ENCODE measurements around the gene ANGPTL7. TPM values are rescaled to one million over a fixed set of nuclear protein-coding genes. Genes with fewer than 3 reads are reported as not detected.
"Not testable (repeated sequence)": the region's sequence is repeated elsewhere in the genome, so short reads cannot be mapped to it uniquely, and the experiment has no call there.

ANGPTL7 gene
- polyA plus RNA-seq, 1 donor, result 0.21 TPM

- no peaks in the 10 kb centered on the region for H3K27me3 ChIP-seq (ENCODE audit: control insufficient read depth, insufficient read depth, low read length)
- no peak overlapping the region for H3K4me3 ChIP-seq (ENCODE audit: low read length)
- 71% methylated on average over 1 of the region's 9 CpGs for WGBS (ENCODE audit: insufficient coverage, low lambda C conversion rate)
- no peaks in the 10 kb centered on the region for H3K9me3 ChIP-seq (ENCODE audit: control insufficient read depth, low read depth, low read length)
- no peak for DNase-seq
- H3K4me1 ChIP-seq (ENCODE audit: control insufficient read depth, insufficient read depth, low read length), result no peaks in the 10 kb centered on the region
- H3K36me3 ChIP-seq (ENCODE audit: control insufficient read depth, insufficient read depth, low read length), result peaks cover 34% of the 10 kb centered on the region
- no peak overlapping the region for H3K27ac ChIP-seq (ENCODE audit: low read length)
Measured at GRCh38 chr1:11151826-11152612, 37.1 kb upstream of the ANGPTL7 start.

- peaks cover 36% of the 10 kb centered on the region for H3K36me3 ChIP-seq (ENCODE audit: control insufficient read depth, insufficient read depth, low read length)
- 100% methylated on average over 3 of the region's 9 CpGs for WGBS (ENCODE audit: insufficient coverage, low lambda C conversion rate)
- H3K4me3 ChIP-seq (ENCODE audit: low read length), result no peak overlapping the region
- no peaks in the 10 kb centered on the region for H3K27me3 ChIP-seq (ENCODE audit: control insufficient read depth, insufficient read depth, low read length)
- DNase-seq, result no peak
- no peak overlapping the region for H3K27ac ChIP-seq (ENCODE audit: low read length)
- no peaks in the 10 kb centered on the region for H3K9me3 ChIP-seq (ENCODE audit: control insufficient read depth, low read depth, low read length)
- no peaks in the 10 kb centered on the region for H3K4me1 ChIP-seq (ENCODE audit: control insufficient read depth, insufficient read depth, low read length)
Measured at GRCh38 chr1:11152755-11153154, 36.4 kb upstream of the ANGPTL7 start.

GRCh38 chr1:11153184-11153583, 36.0 kb upstream of the ANGPTL7 start:
- DNase-seq, result no peak
- H3K36me3 ChIP-seq (ENCODE audit: control insufficient read depth, insufficient read depth, low read length), result peaks cover 32% of the 10 kb centered on the region
- no peaks in the 10 kb centered on the region for H3K9me3 ChIP-seq (ENCODE audit: control insufficient read depth, low read depth, low read length)
- H3K27ac ChIP-seq (ENCODE audit: low read length), result no peak overlapping the region
- H3K4me3 ChIP-seq (ENCODE audit: low read length), result no peak overlapping the region
- WGBS (ENCODE audit: insufficient coverage, low lambda C conversion rate), result 86% methylated on average over 1 of the region's 3 CpGs
- H3K27me3 ChIP-seq (ENCODE audit: control insufficient read depth, insufficient read depth, low read length), result no peaks in the 10 kb centered on the region
- H3K4me1 ChIP-seq (ENCODE audit: control insufficient read depth, insufficient read depth, low read length), result no peaks in the 10 kb centered on the region

- no peaks in the 10 kb centered on the region for H3K9me3 ChIP-seq (ENCODE audit: control insufficient read depth, low read depth, low read length)
- WGBS (ENCODE audit: insufficient coverage, low lambda C conversion rate), result no CpG with 5 or more reads among the region's 3 CpGs
- H3K27me3 ChIP-seq (ENCODE audit: control insufficient read depth, insufficient read depth, low read length), result no peaks in the 10 kb centered on the region
- no peaks in the 10 kb centered on the region for H3K4me1 ChIP-seq (ENCODE audit: control insufficient read depth, insufficient read depth, low read length)
- no peak for DNase-seq
- H3K27ac ChIP-seq (ENCODE audit: low read length), result no peak overlapping the region
- H3K36me3 ChIP-seq (ENCODE audit: control insufficient read depth, insufficient read depth, low read length), result peaks cover 26% of the 10 kb centered on the region
- no peak overlapping the region for H3K4me3 ChIP-seq (ENCODE audit: low read length)
Measured at GRCh38 chr1:11156441-11156840, 32.7 kb upstream of the ANGPTL7 start.

- WGBS (ENCODE audit: insufficient coverage, low lambda C conversion rate), result 100% methylated on average over 1 of the region's 7 CpGs
Measured at GRCh38 chr1:11156963-11157362, 32.2 kb upstream of the ANGPTL7 start.

GRCh38 chr1:11157394-11157793, 31.8 kb upstream of the ANGPTL7 start:
- no peak for DNase-seq
- no peak overlapping the region for H3K27ac ChIP-seq (ENCODE audit: low read length)
- no peak overlapping the region for H3K4me3 ChIP-seq (ENCODE audit: low read length)
- no peaks in the 10 kb centered on the region for H3K27me3 ChIP-seq (ENCODE audit: control insufficient read depth, insufficient read depth, low read length)
- H3K4me1 ChIP-seq (ENCODE audit: control insufficient read depth, insufficient read depth, low read length), result no peaks in the 10 kb centered on the region
- no CpG with 5 or more reads among the region's 8 CpGs for WGBS (ENCODE audit: insufficient coverage, low lambda C conversion rate)
- H3K36me3 ChIP-seq (ENCODE audit: control insufficient read depth, insufficient read depth, low read length), result peaks cover 20% of the 10 kb centered on the region
- no peaks in the 10 kb centered on the region for H3K9me3 ChIP-seq (ENCODE audit: control insufficient read depth, low read depth, low read length)

More at GRCh38 chr1:11156963-11157362, 32.2 kb upstream of the ANGPTL7 start:
- H3K9me3 ChIP-seq (ENCODE audit: control insufficient read depth, low read depth, low read length), result no peaks in the 10 kb centered on the region
- no peaks in the 10 kb centered on the region for H3K4me1 ChIP-seq (ENCODE audit: control insufficient read depth, insufficient read depth, low read length)
- no peak overlapping the region for H3K27ac ChIP-seq (ENCODE audit: low read length)
- no peak overlapping the region for H3K4me3 ChIP-seq (ENCODE audit: low read length)
- DNase-seq, result no peak
- no peaks in the 10 kb centered on the region for H3K27me3 ChIP-seq (ENCODE audit: control insufficient read depth, insufficient read depth, low read length)
- peaks cover 23% of the 10 kb centered on the region for H3K36me3 ChIP-seq (ENCODE audit: control insufficient read depth, insufficient read depth, low read length)

- DNase-seq, result no peak
- Histone ChIP-seq H3K9me3 (ENCODE audit: control insufficient read depth, low read depth, low read length) (no peaks in the 10 kb centered on the region), H3K27me3 (ENCODE audit: control insufficient read depth, insufficient read depth, low read length) (no peaks in the 10 kb centered on the region), H3K27ac (ENCODE audit: low read length) (no peak overlapping the region), H3K4me1 (ENCODE audit: control insufficient read depth, insufficient read depth, low read length) (no peaks in the 10 kb centered on the region), H3K4me3 (ENCODE audit: low read length) (no peak overlapping the region), H3K36me3 (ENCODE audit: control insufficient read depth, insufficient read depth, low read length) (peaks cover 20% of the 10 kb centered on the region)
- WGBS (ENCODE audit: insufficient coverage, low lambda C conversion rate), result no CpG with 5 or more reads among the region's 2 CpGs
Measured at GRCh38 chr1:11157867-11158266, 31.3 kb upstream of the ANGPTL7 start.

GRCh38 chr1:11158291-11158690, 30.9 kb upstream of the ANGPTL7 start:
- Histone ChIP-seq H3K36me3 (ENCODE audit: control insufficient read depth, insufficient read depth, low read length) (peaks cover 20% of the 10 kb centered on the region), H3K9me3 (ENCODE audit: control insufficient read depth, low read depth, low read length) (no peaks in the 10 kb centered on the region), H3K27me3 (ENCODE audit: control insufficient read depth, insufficient read depth, low read length) (no peaks in the 10 kb centered on the region), H3K4me1 (ENCODE audit: control insufficient read depth, insufficient read depth, low read length) (no peaks in the 10 kb centered on the region), H3K4me3 (ENCODE audit: low read length) (no peak overlapping the region), H3K27ac (ENCODE audit: low read length) (no peak overlapping the region)
- DNase-seq, result no peak
- 100% methylated on average over 2 of the region's 3 CpGs for WGBS (ENCODE audit: insufficient coverage, low lambda C conversion rate)

GRCh38 chr1:11158720-11159321, 30.3 kb upstream of the ANGPTL7 start:
- Histone ChIP-seq H3K4me1 (ENCODE audit: control insufficient read depth, insufficient read depth, low read length) (no peaks in the 10 kb centered on the region), H3K4me3 (ENCODE audit: low read length) (no peak overlapping the region), H3K36me3 (ENCODE audit: control insufficient read depth, insufficient read depth, low read length) (peaks cover 20% of the 10 kb centered on the region), H3K27ac (ENCODE audit: low read length) (no peak overlapping the region), H3K27me3 (ENCODE audit: control insufficient read depth, insufficient read depth, low read length) (no peaks in the 10 kb centered on the region), H3K9me3 (ENCODE audit: control insufficient read depth, low read depth, low read length) (no peaks in the 10 kb centered on the region)
- no peak for DNase-seq
- no CpG with 5 or more reads among the region's 3 CpGs for WGBS (ENCODE audit: insufficient coverage, low lambda C conversion rate)

- H3K4me3 ChIP-seq (ENCODE audit: low read length); H3K36me3 ChIP-seq (ENCODE audit: control insufficient read depth, insufficient read depth, low read length); DNase-seq; H3K27ac ChIP-seq (ENCODE audit: low read length); H3K4me1 ChIP-seq (ENCODE audit: control insufficient read depth, insufficient read depth, low read length); H3K27me3 ChIP-seq (ENCODE audit: control insufficient read depth, insufficient read depth, low read length); H3K9me3 ChIP-seq (ENCODE audit: control insufficient read depth, low read depth, low read length): not testable (repeated sequence)
- WGBS (ENCODE audit: insufficient coverage, low lambda C conversion rate), result no CpG with 5 or more reads among the region's 4 CpGs
Measured at GRCh38 chr1:11162752-11163151, 26.4 kb upstream of the ANGPTL7 start.

- H3K9me3 ChIP-seq (ENCODE audit: control insufficient read depth, low read depth, low read length); H3K4me3 ChIP-seq (ENCODE audit: low read length); H3K27ac ChIP-seq (ENCODE audit: low read length); H3K27me3 ChIP-seq (ENCODE audit: control insufficient read depth, insufficient read depth, low read length); H3K4me1 ChIP-seq (ENCODE audit: control insufficient read depth, insufficient read depth, low read length); H3K36me3 ChIP-seq (ENCODE audit: control insufficient read depth, insufficient read depth, low read length); DNase-seq: not testable (repeated sequence)
- WGBS (ENCODE audit: insufficient coverage, low lambda C conversion rate), result no CpG with 5 or more reads among the region's 5 CpGs
Measured at GRCh38 chr1:11166744-11167143, 22.4 kb upstream of the ANGPTL7 start.
